ENCODE results near the gene DCAF6.
A peak's percentile ranks its signal among the peaks of the same experiment; 100 is the strongest.
"Not testable (repeated sequence)": the region's sequence is repeated elsewhere in the genome, so short reads cannot be mapped to it uniquely, and the experiment has no call there.

Gene DCAF6

GRCh38 chr1:167923324-167924056, 13.0 kb upstream of the DCAF6 start:
- no peak for DNase-seq (ENCODE audit: low read depth in 2 of 2, low spot score in 1 of 2)

GRCh38 chr1:167924102-167924501, 12.4 kb upstream of the DCAF6 start:
- no peak for DNase-seq (ENCODE audit: low read depth in 2 of 2, low spot score in 1 of 2)

DNA sequence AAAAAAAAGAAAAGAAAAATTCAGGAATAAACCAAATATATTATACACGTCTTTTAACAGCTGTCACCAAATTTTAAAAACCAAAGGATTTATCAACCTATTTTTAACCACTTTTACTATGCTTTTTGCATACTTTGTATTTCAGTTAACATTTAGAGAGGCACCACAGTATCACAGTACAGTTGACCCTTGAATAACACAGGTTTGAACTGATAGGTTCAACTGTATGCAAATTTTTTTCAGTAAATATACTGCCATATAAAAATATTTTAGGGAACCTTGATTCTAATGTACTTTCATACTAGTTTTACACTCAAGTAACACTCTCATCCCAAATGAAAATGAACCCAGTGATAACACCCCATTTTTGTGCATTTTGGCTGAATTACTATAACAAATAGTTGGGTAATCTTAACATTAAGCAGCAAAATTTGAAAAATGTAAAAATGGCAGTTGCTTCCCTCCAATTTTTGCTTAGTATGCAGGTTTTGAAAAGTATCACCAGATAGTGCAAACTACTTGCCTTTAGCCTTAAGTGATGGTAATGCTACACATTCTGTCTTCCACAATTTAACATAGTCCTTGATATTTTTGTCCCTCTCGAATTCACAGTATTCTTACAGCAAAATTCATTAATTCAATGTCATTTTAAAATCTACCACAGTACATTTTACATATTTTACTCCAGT, 11.8 kb upstream of the DCAF6 start:
- DNase-seq (ENCODE audit: low read depth in 2 of 2, low spot score in 1 of 2) = no peak

- no peak for DNase-seq (ENCODE audit: low read depth in 2 of 2, low spot score in 1 of 2)
Measured at GRCh38 chr1:167926486-167926997, 9.9 kb upstream of the DCAF6 start.

GRCh38 chr1:167927046-167927754, 9.3 kb upstream of the DCAF6 start:
- DNase-seq (ENCODE audit: low read depth in 2 of 2, low spot score in 1 of 2) = no peak

GRCh38 chr1:167928457-167928852, 8.0 kb upstream of the DCAF6 start:
- no peak for DNase-seq (ENCODE audit: low read depth in 2 of 2, low spot score in 1 of 2)

GRCh38 chr1:167928919-167929318, 7.6 kb upstream of the DCAF6 start:
- not testable (repeated sequence) for DNase-seq (ENCODE audit: low read depth in 2 of 2, low spot score in 1 of 2)

DNA sequence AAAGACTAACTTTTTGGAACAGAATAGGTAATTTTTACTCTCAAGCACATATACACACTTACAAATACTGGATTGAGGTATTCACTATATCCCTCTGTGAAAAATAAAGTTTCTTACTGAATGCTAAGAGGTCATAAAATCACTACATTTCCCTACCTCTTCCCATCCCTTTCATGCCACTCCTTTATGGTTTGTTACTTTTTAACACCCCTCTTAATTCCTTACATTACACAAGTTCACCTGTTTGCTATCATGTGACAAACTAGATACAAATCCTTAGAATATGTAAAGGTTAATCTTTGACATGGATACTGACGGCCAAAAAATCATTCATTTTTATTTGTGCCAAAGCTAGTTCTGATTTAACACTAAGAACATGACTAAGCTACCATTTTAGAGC, 6.8 kb upstream of the DCAF6 start:
- no peak for DNase-seq (ENCODE audit: low read depth in 2 of 2, low spot score in 1 of 2)

DNA sequence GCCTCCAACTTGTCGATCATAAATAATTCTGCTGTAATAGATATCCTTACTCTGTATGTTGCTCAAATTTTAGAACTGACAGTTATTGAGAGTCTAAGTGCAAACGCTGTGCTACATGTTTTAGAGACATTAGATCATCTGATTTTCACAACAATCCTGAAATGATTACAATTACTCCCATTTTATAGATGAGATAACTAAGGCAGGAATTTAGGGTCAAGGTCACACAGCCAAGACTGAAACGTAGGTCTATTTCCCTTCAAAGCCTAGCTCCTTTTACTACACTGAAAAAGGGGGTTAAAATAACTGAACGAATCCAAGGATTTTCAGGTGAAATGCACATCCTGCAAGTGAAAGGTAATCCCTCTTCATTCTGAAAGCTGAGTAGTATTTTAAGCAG, 2.7 kb upstream of the DCAF6 start:
- no peak for DNase-seq (ENCODE audit: low read depth in 2 of 2, low spot score in 1 of 2)

DNA sequence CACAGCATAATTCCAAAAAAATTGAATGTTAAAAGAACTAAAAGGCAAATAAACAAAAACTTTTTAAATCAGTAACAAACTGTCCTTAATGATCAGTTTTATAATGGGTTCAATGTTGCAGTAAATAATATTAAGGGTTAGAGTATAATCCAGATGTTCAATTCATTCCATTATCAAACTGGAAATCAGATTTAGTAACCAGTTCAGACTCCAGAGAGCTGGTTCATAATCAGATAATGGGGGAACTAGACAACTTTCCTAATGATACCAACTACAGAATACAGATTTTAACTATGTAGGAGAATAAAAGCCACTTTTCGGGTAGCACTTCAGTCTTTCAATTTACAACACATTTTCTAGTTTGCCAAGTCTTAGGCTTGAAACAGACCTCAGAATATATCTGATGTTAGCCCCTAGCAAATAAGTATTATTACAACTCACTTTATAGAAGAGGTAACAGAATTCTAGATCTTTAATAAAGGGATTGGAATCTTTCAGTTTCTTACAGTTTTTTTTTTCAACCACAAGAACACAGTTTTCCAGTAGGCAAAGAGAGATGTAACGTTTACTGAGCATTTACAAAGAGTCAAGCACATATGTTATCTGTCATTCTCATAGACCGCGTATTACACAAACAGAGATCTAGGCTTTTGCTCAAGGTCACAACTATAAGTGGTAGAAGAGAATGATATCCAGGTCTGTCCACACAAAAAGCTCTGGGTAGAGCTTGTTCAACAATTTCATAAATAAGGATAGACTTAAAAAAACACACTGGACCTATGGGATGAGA, 1.9 kb upstream of the DCAF6 start:
- DNase-seq (ENCODE audit: low read depth in 2 of 2, low spot score in 1 of 2) = no peak

DNA sequence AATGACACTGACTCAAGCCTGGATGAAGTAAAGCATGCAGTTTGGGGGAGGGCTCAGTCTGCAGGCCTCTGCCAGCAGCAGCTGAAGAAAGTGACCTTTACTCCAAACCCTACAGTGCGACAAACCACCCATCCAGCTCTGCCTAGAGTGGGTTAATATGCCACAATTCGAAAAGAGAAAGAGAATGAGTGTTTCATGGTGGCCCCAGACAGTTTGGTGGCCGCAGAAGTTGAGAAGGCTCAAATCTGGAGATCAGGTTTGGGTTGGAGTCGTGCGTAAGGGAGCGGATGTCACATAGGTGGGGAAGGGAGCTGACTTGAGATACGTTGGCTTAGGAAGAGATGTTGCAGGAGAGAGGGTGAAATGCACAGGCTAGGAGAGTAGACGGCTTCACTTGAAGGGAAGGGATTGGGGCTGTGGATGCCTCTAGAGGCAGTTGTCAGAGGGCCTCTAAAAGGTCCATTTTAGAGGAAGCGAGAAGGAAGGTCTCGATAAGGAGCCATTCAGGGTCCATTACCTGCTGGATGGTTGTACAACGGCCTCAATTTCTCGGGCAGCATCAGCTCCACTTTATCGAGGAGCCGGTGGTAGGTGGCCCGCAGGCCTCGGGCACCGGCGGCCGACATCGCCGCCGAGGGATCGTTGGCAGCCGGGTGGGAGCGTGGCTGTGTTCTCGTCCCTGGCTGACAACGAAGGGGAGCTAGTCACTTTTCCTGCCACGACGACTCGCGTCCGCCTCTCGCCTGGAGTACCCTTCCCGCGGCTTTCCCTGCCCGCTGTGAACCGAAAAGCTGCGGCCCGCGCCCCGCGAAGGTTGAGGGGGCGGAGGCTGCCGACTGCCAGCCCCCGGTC, 1.0 kb upstream of the DCAF6 start:
- DNase-seq (ENCODE audit: low read depth in 2 of 2, low spot score in 1 of 2) = peak in 1 of 2 donors; percentile 0

- DNase-seq (ENCODE audit: low read depth in 2 of 2, low spot score in 1 of 2) = peak; percentile 6 to 43
Measured at GRCh38 chr1:167936930-167937708, 636 bp downstream of the DCAF6 start, which contains the start of gene MPC2. MPC2 (minus strand) TSS chr1:167937072; CDS start chr1:167935841, 1,231 bp downstream.

GRCh38 chr1:167937709-167938010, 1.2 kb downstream of the DCAF6 start:
- no peak for DNase-seq (ENCODE audit: low read depth in 2 of 2, low spot score in 1 of 2)

GRCh38 chr1:167938080-167938636, 1.7 kb downstream of the DCAF6 start:
- DNase-seq (ENCODE audit: low read depth in 2 of 2, low spot score in 1 of 2) = no peak

DNA sequence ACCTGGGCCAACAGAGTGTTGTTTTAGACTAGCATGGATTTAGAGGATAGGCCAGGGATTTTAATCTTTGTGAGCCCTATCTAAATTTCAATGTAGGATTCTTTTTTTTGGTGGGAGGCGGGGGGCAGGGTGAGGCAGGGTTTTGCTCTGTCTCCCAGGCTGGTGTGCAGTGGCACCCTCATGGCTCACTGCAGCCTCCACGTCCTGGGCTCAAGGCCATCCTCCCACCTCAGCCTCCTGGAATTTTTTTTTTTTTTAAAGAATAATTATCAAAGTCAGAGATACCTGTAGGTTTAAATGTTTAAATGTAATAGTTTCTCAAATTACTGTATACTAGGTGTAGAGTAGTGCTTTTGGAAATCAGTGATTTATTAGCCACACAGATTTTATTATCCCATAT, 3.8 kb downstream of the DCAF6 start:
- DNase-seq (ENCODE audit: low read depth in 2 of 2, low spot score in 1 of 2) = no peak

GRCh38 chr1:167943541-167943940, 7.1 kb downstream of the DCAF6 start:
- DNase-seq (ENCODE audit: low read depth in 2 of 2, low spot score in 1 of 2) = no peak

DNA sequence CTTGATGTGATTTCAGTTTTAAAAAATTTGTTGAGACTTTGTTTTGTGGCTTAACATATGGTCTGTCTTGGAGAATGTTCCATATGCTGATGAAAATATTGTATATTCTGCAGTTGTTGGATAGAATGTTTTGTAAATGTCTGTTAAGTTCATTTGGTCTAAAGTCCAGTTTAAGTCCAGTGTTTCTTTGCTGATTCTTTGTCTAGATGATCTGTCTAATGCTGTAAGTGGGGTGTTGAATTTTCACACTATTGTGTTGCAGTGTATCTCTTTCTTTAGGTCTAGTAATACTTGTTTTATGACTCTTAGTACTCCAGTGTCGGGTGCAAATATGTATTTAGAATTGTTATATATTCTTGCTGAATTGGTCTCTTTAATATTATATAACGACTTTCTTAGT, 11.2 kb downstream of the DCAF6 start:
- DNase-seq (ENCODE audit: low read depth in 2 of 2, low spot score in 1 of 2) = no peak

DNA sequence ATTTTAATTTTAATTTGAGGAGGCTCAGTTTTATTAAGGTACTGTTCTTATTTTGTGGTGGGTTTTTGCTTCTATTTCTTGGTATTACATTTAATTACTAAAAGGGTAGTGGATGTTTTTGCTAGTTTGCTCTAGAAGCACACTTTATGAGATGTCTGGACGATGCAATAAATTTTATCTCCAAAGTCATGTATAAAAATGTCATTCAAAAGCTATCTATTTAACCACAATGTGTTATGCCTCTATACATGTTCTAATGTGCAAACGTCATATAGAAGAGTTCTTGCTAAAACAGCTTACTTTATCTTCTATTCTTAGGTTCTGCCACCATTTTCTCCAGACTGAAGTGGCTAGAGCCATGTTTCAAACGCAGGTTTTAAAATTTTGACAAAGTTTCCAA, 13.3 kb downstream of the DCAF6 start:
- no peak for DNase-seq (ENCODE audit: low read depth in 2 of 2, low spot score in 1 of 2)

GRCh38 chr1:167950569-167950968, 14.1 kb downstream of the DCAF6 start:
- no peak for DNase-seq (ENCODE audit: low read depth in 2 of 2, low spot score in 1 of 2)

Data from stimulated activated CD8-positive, alpha-beta memory T cell treated with anti-CD3 and anti-CD28 coated beads, Interleukin-4, amount 100 ng/mL, for 1 hour (primary cell).